Lung (tissue), 12 donors: Measurements from ENCODE around the gene ASTL. TPM values are rescaled to one million over a fixed set of nuclear protein-coding genes. Genes with fewer than 3 reads are reported as not detected.
"Not testable (repeated sequence)": the region's sequence is repeated elsewhere in the genome, so short reads cannot be mapped to it uniquely, and the experiment has no call there.

Source experiments
- ATAC-seq: fragments of 200-7000 bp; cut with Tn5 transposase; one replicate; pipeline ENCODE4 v1.9.1; 2020; ENCODE audit warnings: moderate number of reproducible peaks; ENCODE audit not compliant: insufficient read depth, low FRiP score
- DNase-seq, 3 donors: peaks; one replicate each; pipeline ENCODE4 v3.0.0-alpha.2; 2013 to 2017
- H3K27ac ChIP-seq, 2 donors: one replicate each; pipeline ENCODE4 v1.5.1; 2013; ENCODE audit warnings: mild to moderate bottlenecking in 2 of 2, moderate library complexity in 2 of 2, control low read depth in 1 of 2, inconsistent platforms in 1 of 2, low read depth in 1 of 2, low read length in 1 of 2
- H3K27me3 ChIP-seq, 3 donors: one replicate each; pipeline ENCODE4 v1.5.1; 2013; ENCODE audit warnings: low read length in 2 of 3; ENCODE audit not compliant: control insufficient read depth in 3 of 3, insufficient read depth in 3 of 3
- H3K36me3 ChIP-seq, 4 donors: one replicate each; pipeline ENCODE4 v1.5.1; 2013; ENCODE audit warnings: low read length in 4 of 4, mild to moderate bottlenecking in 1 of 4, moderate library complexity in 1 of 4; ENCODE audit not compliant: control insufficient read depth in 4 of 4, insufficient read depth in 4 of 4
- H3K4me1 ChIP-seq, 5 donors: one replicate each; pipeline ENCODE4 v1.5.1; 2013; ENCODE audit warnings: low read length in 5 of 5, mild to moderate bottlenecking in 2 of 5, moderate library complexity in 1 of 5; ENCODE audit not compliant: control insufficient read depth in 5 of 5, insufficient read depth in 5 of 5
- H3K4me3 ChIP-seq: one replicate; pipeline ENCODE4 v1.5.1; 2013; ENCODE audit warnings: mild to moderate bottlenecking, control low read depth, moderate library complexity
- H3K9ac ChIP-seq, 2 donors: one replicate each; pipeline ENCODE4 v1.5.1; 2013; ENCODE audit warnings: low read length in 2 of 2, control low read depth in 1 of 2; ENCODE audit not compliant: insufficient read depth in 1 of 2
- H3K9me3 ChIP-seq, 4 donors: one replicate each; pipeline ENCODE4 v1.5.1; 2013; ENCODE audit warnings: low read length in 3 of 4, mild to moderate bottlenecking in 1 of 4, moderate library complexity in 1 of 4; ENCODE audit not compliant: control insufficient read depth in 4 of 4, insufficient read depth in 3 of 4
- WGBS, 2 donors: extraction: QIAGEN DNeasy Blood & Tissue Kit; methylation state at CpG; one replicate each; pipeline ENCODE4 v1.1.7; 2013; 5-methylcytosine and 5-hydroxymethylcytosine counted together
- polyA plus RNA-seq, 2 donors: library from polyadenylated mRNA; stranded (reverse); fragments of 200-250 nt; gene quantifications; one replicate each; pipeline ENCODE4 v1.2.1, GENCODE V29; 2013
- total RNA-seq, 2 donors: library from RNA; depleted of rRNA in 1 of 2; stranded (reverse); fragments of >200 nt in 1 of 2; gene quantifications; one replicate each; pipeline ENCODE4 v1.2.1, GENCODE V29; 2014 to 2021
- TF ChIP-seq, protein P1 (sequence below): IDR thresholded peaks from 2 replicates; pipeline ENCODE4 v1.5.1; 2012; ENCODE audit warnings: mild to moderate bottlenecking; ENCODE audit errors: control extremely low read depth, extremely low read depth
- donor health status: control.
- donor health status: control.
- donor health status: Bipolar disorder and iron deficiency.
- donor health status: healthy.
- donor health status: DM: yes; HTN: yes; CAD: no.

The ASTL gene
- total and polyA plus RNA-seq, 4 donors = 0.14 to 0.34 TPM; not detected in 2

DNA sequence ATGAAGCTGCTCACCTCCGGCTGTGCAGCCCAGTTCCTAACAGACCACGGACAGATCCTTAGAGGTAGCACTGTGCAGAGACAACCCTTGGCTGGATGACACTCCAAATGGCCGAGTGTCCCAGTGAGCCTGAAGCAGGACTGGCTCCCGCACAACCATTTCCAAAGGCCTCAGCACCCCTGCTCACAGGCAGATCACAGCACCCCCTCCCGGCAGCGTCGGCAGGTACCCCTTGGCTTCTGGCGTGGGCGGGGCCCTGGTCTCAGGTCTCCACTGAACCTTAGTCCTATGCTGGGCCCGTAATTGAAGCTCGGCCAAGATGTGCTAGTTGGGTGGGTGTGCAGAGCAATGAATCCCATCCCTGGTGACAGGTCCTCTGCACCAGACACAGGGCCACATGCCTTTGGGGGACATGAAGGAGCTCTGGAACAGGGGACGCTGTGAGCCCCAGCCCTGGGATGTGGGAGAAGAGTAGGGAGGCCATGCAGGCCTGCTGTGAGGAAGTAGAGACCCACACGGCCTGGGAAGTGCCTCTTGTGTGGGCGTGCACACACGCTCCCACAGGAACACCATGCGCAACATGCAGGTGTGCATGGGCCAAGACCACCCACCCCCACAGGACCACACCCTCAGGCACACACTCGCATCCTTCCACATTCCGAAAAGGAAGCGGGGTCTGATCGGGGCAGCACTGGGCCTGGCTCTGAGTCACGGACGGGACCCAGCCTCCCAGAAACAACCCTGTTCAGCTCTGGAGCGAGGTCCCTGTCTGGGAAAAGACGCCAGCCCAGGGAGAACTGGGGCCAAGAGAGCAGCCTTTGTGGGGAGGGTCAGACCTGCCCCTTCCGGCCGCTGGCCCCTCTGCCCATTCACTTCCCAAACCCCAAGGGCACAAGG, 4.2 kb upstream of the ASTL start:
- ATAC-seq = no peak
- Histone ChIP-seq H3K9ac (no peak overlapping the region), H3K36me3 (no peaks in the 10 kb centered on the region), H3K27me3 (no peaks in the 10 kb centered on the region), H3K9me3 (no peaks in the 10 kb centered on the region), H3K4me1 (peaks cover 0 to 21% (median 10%) of the 10 kb centered on the region in 5 donors), H3K27ac (no peak overlapping the region), H3K4me3 (no peak overlapping the region)
- WGBS, 2 donors = 84 to 87% methylated on average over 26 of the region's 26 CpGs
- TF ChIP-seq, protein P1, sequence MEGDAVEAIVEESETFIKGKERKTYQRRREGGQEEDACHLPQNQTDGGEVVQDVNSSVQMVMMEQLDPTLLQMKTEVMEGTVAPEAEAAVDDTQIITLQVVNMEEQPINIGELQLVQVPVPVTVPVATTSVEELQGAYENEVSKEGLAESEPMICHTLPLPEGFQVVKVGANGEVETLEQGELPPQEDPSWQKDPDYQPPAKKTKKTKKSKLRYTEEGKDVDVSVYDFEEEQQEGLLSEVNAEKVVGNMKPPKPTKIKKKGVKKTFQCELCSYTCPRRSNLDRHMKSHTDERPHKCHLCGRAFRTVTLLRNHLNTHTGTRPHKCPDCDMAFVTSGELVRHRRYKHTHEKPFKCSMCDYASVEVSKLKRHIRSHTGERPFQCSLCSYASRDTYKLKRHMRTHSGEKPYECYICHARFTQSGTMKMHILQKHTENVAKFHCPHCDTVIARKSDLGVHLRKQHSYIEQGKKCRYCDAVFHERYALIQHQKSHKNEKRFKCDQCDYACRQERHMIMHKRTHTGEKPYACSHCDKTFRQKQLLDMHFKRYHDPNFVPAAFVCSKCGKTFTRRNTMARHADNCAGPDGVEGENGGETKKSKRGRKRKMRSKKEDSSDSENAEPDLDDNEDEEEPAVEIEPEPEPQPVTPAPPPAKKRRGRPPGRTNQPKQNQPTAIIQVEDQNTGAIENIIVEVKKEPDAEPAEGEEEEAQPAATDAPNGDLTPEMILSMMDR = no peak
- DNase-seq = no peak

DNA sequence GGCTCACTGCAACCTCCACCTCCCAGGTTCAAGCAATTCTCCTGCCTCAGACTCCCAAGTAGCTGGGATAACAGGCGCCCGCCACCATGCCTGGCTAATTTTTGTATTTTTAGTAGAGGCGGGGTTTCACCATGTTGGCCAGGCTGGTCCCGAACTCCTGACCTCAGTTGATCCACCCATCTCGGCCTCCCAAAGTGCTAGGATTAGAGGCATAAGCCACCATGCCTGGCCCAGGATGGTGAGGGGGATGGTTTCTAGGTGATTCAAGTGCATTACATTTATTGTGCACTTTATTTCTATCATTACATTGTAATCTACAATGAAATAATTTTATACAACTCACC, 3.3 kb upstream of the ASTL start:
- not testable (repeated sequence) for H3K27ac ChIP-seq, ATAC-seq, DNase-seq, H3K36me3 ChIP-seq, H3K9me3 ChIP-seq, H3K9ac ChIP-seq, H3K4me3 ChIP-seq, H3K27me3 ChIP-seq
- peaks cover 0 to 17% (median 10%) of the 10 kb centered on the region in 5 donors for H3K4me1 ChIP-seq
- WGBS, 2 donors = 96 to 100% methylated on average over 5 of the region's 5 CpGs

DNA sequence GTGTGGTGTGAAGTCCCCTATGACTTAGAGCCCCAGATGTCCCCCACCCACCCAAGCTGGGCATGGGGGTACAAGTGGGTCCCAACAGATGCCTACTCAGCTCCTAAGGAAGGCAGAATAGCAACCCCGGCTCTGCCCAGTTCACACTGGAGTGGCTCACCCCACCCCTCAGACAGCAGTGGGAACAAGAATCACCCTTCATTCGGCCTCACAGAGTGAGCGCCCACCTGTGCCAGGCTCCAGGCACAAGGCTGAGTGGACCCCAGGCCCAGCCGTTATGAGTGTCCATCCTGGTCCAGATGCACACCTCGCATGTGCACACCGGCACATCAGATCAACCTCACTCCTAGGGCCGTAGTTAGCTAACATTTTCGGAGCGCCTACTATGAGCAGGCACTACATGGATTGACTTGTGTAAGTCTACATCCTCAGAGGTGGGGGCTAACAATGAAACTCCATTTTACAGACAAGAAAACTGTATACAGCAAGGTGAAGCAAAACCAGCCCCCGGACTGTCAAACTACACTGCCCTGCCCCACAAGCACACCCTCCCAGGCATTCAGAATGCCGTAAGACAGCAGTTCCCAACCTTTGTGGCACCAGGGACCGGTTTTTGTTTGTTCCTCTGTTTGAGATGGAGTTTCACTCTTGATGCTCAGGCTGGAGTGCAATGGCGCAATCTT, 2.8 kb upstream of the ASTL start:
- WGBS, 2 donors = 87 to 89% methylated on average over 13 of the region's 13 CpGs

More for the DNA sequence above, 2.8 kb upstream of the ASTL start:
- Histone ChIP-seq H3K4me3 (no peak overlapping the region), H3K9ac (no peak overlapping the region), H3K4me1 (peaks cover 0 to 12% (median 6%) of the 10 kb centered on the region in 5 donors), H3K36me3 (no peaks in the 10 kb centered on the region), H3K27me3 (no peaks in the 10 kb centered on the region), H3K9me3 (no peaks in the 10 kb centered on the region), H3K27ac (no peak overlapping the region)
- no peak for ATAC-seq
- DNase-seq = no peak
- TF ChIP-seq, protein P1 = no peak
